Measurements from ENCODE around the gene NPAP1. TPM values are rescaled to one million over a fixed set of nuclear protein-coding genes. Genes with fewer than 3 reads are reported as not detected.
"Not testable (repeated sequence)": the region's sequence is repeated elsewhere in the genome, so short reads cannot be mapped to it uniquely, and the experiment has no call there.

NPAP1 gene
- 0.09 TPM for polyA plus RNA-seq (ENCODE audit: insufficient read length)

GRCh38 chr15:24675332-24676144 is at the start of gene NPAP1:
NPAP1 (plus strand) TSS chr15:24675775; CDS start chr15:24675868, 93 bp downstream.
- no peak for DNase-seq (ENCODE audit: low read depth)

- DNase-seq (ENCODE audit: low read depth), result no peak
These were observed 48.1 kb upstream of the NPAP1 start for GRCh38 chr15:24627443-24627842.

GRCh38 chr15:24633082-24633481 is 42.5 kb upstream of the NPAP1 start:
- DNase-seq (ENCODE audit: low read depth), result no peak

- DNase-seq (ENCODE audit: low read depth), result not testable (repeated sequence)
These were observed 36.2 kb upstream of the NPAP1 start for GRCh38 chr15:24639412-24639811.

- no peak for DNase-seq (ENCODE audit: low read depth)
These were observed 29.9 kb upstream of the NPAP1 start for GRCh38 chr15:24645627-24646026.

- DNase-seq (ENCODE audit: low read depth), result no peak
These were observed 16.0 kb upstream of the NPAP1 start for GRCh38 chr15:24659622-24660021.

GRCh38 chr15:24662991-24663390 is 12.6 kb upstream of the NPAP1 start:
- DNase-seq (ENCODE audit: low read depth), result no peak

- DNase-seq (ENCODE audit: low read depth), result no peak
These were observed 856 bp downstream of the NPAP1 start for GRCh38 chr15:24676431-24676830.

- no peak for DNase-seq (ENCODE audit: low read depth)
These were observed 2.9 kb downstream of the NPAP1 start for GRCh38 chr15:24678485-24678884.

GRCh38 chr15:24682002-24682401 is 6.4 kb downstream of the NPAP1 start:
- DNase-seq (ENCODE audit: low read depth), result no peak

- not testable (repeated sequence) for DNase-seq (ENCODE audit: low read depth)
These were observed 7.3 kb downstream of the NPAP1 start for GRCh38 chr15:24682905-24683304.

GRCh38 chr15:24683736-24684135 is 8.2 kb downstream of the NPAP1 start:
- DNase-seq (ENCODE audit: low read depth), result no peak

GRCh38 chr15:24684313-24684712 is 8.7 kb downstream of the NPAP1 start:
- no peak for DNase-seq (ENCODE audit: low read depth)

GRCh38 chr15:24696201-24696600 is 20.6 kb downstream of the NPAP1 start:
- DNase-seq (ENCODE audit: low read depth), result no peak

GRCh38 chr15:24696842-24697241 is 21.3 kb downstream of the NPAP1 start:
- no peak for DNase-seq (ENCODE audit: low read depth)

GRCh38 chr15:24718289-24719082 is 42.9 kb downstream of the NPAP1 start:
- no peak for DNase-seq (ENCODE audit: low read depth)

GRCh38 chr15:24729760-24730159 is 54.2 kb downstream of the NPAP1 start:
- DNase-seq (ENCODE audit: low read depth), result no peak

Data from forelimb muscle (tissue), 1 donor.